ENCODE data around the gene DCDC2C.

DCDC2C gene

GRCh38 chr2:3755277-3755676 is 51.9 kb downstream of the DCDC2C start:
- TF ChIP-seq, protein P1, sequence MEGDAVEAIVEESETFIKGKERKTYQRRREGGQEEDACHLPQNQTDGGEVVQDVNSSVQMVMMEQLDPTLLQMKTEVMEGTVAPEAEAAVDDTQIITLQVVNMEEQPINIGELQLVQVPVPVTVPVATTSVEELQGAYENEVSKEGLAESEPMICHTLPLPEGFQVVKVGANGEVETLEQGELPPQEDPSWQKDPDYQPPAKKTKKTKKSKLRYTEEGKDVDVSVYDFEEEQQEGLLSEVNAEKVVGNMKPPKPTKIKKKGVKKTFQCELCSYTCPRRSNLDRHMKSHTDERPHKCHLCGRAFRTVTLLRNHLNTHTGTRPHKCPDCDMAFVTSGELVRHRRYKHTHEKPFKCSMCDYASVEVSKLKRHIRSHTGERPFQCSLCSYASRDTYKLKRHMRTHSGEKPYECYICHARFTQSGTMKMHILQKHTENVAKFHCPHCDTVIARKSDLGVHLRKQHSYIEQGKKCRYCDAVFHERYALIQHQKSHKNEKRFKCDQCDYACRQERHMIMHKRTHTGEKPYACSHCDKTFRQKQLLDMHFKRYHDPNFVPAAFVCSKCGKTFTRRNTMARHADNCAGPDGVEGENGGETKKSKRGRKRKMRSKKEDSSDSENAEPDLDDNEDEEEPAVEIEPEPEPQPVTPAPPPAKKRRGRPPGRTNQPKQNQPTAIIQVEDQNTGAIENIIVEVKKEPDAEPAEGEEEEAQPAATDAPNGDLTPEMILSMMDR (IDR thresholded peaks at IDR 0.05; ENCODE audit: control insufficient read depth, insufficient read depth, low read depth, low read length, missing control alignments), result no peak
- H3K4me3 ChIP-seq (ENCODE audit: control insufficient read depth, low read depth, low read length), result no peak overlapping the region
- DNase-seq (ENCODE audit: low read depth), result no peak

DNA sequence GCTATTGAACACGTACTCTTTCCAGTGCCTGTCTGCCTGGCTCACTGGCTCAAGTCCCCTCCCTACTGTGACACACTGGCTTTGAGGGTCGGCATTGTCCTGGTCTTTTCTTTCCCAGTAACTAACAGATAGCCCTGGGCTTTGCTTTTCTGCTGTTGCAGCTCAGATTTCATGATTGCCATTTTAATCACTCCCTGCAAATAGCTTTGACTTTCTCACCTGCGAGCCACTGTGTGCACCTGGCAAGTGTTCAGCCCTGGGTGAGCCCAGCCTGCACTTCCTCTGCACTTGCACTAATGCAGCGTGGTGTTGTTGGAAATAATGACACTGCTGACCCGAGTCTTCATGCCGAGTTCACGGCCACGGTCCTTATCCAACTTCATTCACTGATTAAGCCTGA is 52.9 kb downstream of the DCDC2C start:
- DNase-seq (ENCODE audit: low read depth), result no peak

DNA sequence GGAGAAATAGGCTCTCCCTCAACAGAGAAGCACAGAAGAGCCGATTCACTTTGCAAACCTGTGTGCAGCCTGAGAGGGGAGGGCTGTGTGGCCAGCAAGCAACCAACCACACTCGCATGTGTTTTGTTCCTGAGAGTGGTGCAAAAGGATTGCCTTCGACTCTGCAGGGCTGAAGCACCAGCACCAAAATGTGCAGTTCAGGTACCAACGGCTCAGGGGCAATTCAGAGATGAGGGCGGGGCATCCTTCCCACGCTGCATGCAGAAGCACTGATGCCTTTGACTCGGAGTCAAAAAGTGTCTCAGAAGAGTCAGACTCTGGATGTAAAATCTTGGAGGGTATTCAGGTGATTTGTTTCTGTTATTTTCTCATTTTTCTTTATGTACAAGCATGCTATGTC is 55.5 kb downstream of the DCDC2C start:
- TF ChIP-seq, protein P1 (IDR thresholded peaks at IDR 0.05; ENCODE audit: control insufficient read depth, insufficient read depth, low read depth, low read length, missing control alignments), result no peak
- H3K4me3 ChIP-seq (ENCODE audit: control insufficient read depth, low read depth, low read length), result no peak overlapping the region
- DNase-seq (ENCODE audit: low read depth), result no peak

More for the DNA sequence above, 52.9 kb downstream of the DCDC2C start:
- H3K4me3 ChIP-seq (ENCODE audit: control insufficient read depth, low read depth, low read length), result no peak overlapping the region
- TF ChIP-seq, protein P1 (IDR thresholded peaks at IDR 0.05; ENCODE audit: control insufficient read depth, insufficient read depth, low read depth, low read length, missing control alignments), result no peak

- TF ChIP-seq, protein P1 (IDR thresholded peaks at IDR 0.05; ENCODE audit: control insufficient read depth, insufficient read depth, low read depth, low read length, missing control alignments), result no peak
- no peak overlapping the region for H3K4me3 ChIP-seq (ENCODE audit: control insufficient read depth, low read depth, low read length)
- DNase-seq (ENCODE audit: low read depth), result no peak
Observed at GRCh38 chr2:3759331-3759730, 56.0 kb downstream of the DCDC2C start.

- TF ChIP-seq, protein P1 (IDR thresholded peaks at IDR 0.05; ENCODE audit: control insufficient read depth, insufficient read depth, low read depth, low read length, missing control alignments), result no peak
- no peak for DNase-seq (ENCODE audit: low read depth)
- H3K4me3 ChIP-seq (ENCODE audit: control insufficient read depth, low read depth, low read length), result no peak overlapping the region
Observed at GRCh38 chr2:3759761-3760160, 56.4 kb downstream of the DCDC2C start.

DNA sequence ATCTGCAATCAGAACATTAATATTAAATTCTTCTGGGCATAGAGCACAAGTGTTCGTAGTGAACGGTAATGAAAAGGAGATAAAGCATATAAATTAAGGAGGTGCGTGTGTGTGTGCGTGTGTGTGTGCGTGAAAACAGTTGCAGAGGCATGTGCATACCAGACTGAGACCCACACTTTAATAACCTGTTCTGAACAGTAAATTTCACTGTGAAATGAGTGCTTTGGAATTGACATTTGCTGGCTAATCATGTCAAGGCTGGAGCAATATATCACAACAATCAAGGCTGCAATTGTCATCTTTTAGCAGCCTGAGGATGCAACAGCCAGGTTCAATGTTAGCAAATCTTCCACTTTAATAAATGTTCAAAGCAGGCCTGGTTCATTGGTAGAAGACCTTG is 57.9 kb downstream of the DCDC2C start:
- TF ChIP-seq, protein P1 (IDR thresholded peaks at IDR 0.05; ENCODE audit: control insufficient read depth, insufficient read depth, low read depth, low read length, missing control alignments), result no peak
- H3K4me3 ChIP-seq (ENCODE audit: control insufficient read depth, low read depth, low read length), result no peak overlapping the region
- no peak for DNase-seq (ENCODE audit: low read depth)

All from AG09309 (cell line).